Heart right ventricle (tissue), 16 donors: ENCODE measurements around the gene MTHFD1L. TPM values are rescaled to one million over a fixed set of nuclear protein-coding genes. Genes with fewer than 3 reads are reported as not detected.
A peak's percentile ranks its signal among the peaks of the same experiment; 100 is the strongest.
"Not testable (repeated sequence)": the region's sequence is repeated elsewhere in the genome, so short reads cannot be mapped to it uniquely, and the experiment has no call there.

Experiments
- ATAC-seq, 8 donors: fragments of 200-7000 bp; cut with Tn5 transposase; one replicate each; pipeline ENCODE4 v1.9.1; 2020; ENCODE audit warnings: mild to moderate bottlenecking in 8 of 8, moderate library complexity in 8 of 8, moderate number of reproducible peaks in 1 of 8
- DNase-seq, 2 donors: peaks; one replicate each; pipeline ENCODE4 v3.0.0-alpha.2; 2020
- H3K27ac ChIP-seq, 10 donors: fragments of 200-600 bp; sonication (generic) in 2 of 10; one replicate each; pipeline versions ENCODE4 v1.5.0 to v1.8.0; 2020 to 2022; ENCODE audit warnings: mild to moderate bottlenecking in 3 of 10
- H3K27me3 ChIP-seq, 7 donors: fragments of 200-600 bp; one replicate each; pipeline ENCODE4 v1.8.0; 2021 to 2022; ENCODE audit warnings: mild to moderate bottlenecking in 2 of 7
- H3K36me3 ChIP-seq, 9 donors: fragments of 200-600 bp; sonication (generic) in 1 of 9; one replicate each; pipeline versions ENCODE4 v1.5.0 to v1.8.0; 2020 to 2022; ENCODE audit warnings: mild to moderate bottlenecking in 2 of 9
- H3K4me1 ChIP-seq, 9 donors: fragments of 200-600 bp; sonication (generic) in 1 of 9; one replicate each; pipeline versions ENCODE4 v1.5.0 to v1.8.0; 2020 to 2022; ENCODE audit warnings: mild to moderate bottlenecking in 4 of 9
- H3K4me3 ChIP-seq, 10 donors: fragments of 200-600 bp; sonication (generic) in 2 of 10; one replicate each; pipeline versions ENCODE4 v1.5.0 to v1.8.0; 2020 to 2022; ENCODE audit warnings: mild to moderate bottlenecking in 7 of 10, moderate library complexity in 2 of 10
- H3K9me3 ChIP-seq, 11 donors: fragments of 200-600 bp in 10 of 11; sonication (generic) in 2 of 11; one replicate each; pipeline versions ENCODE4 v1.5.0 to v1.8.0; 2013 to 2022; ENCODE audit warnings: mild to moderate bottlenecking in 2 of 11, control low read depth in 1 of 11, moderate library complexity in 1 of 11
- CTCF ChIP-seq, 9 donors: fragments of 200-600 bp; sonication (generic) in 2 of 9; IDR thresholded peaks; one replicate each; pipeline versions ENCODE4 v1.5.0 to v1.8.0; 2021 to 2022; ENCODE audit warnings: antibody characterized with exemption in 9 of 9, mild to moderate bottlenecking in 5 of 9, moderate library complexity in 1 of 9
- WGBS, 2 donors: extraction: QIAGEN DNeasy Blood & Tissue Kit; methylation state at CpG; one replicate each; pipeline ENCODE4 v1.1.7; 2013; ENCODE audit warnings: inconsistent platforms in 1 of 2; 5-methylcytosine and 5-hydroxymethylcytosine counted together
- intact Hi-C, 10 donors: fragments of 100-400 bp; cut with DNase I; formaldehyde crosslinking; loops; one replicate each; pipeline versions ENCODE4 v1.11.1 to v1.14.2; 2022
- polyA plus RNA-seq, 2 donors: library from polyadenylated mRNA; stranded (reverse); fragments of 200-250 nt; gene quantifications; one replicate each; pipeline ENCODE4 v1.2.3, GENCODE V29; 2013
- total RNA-seq, 10 donors: library from RNA; stranded (reverse); fragmentation: NEBNext Ultra II Directional in 3 of 10; extraction: Animal tissue kit (Norgen Biotek cat#: 25700) in 3 of 10; gene quantifications; one replicate each; pipeline versions ENCODE4 v1.2.1 to v1.2.4, GENCODE V29; 2021 to 2023
- donor health status: Arrhythmogenic right ventricular cardiomyopathy.
- donor health status: ischemic (EF 13 %, LVEDD 7.1; RV severe dilation, severe dysfunction).
- donor health status: healthy with polysubstance abuse.
- donor health status: DM: no; HTN: yes; CAD: no.
- donor health status: DM: no; HTN: no; CAD: no.
- donor health status: ischemic (EF 25% LVEDD 6.9; RV normal size, moderate dysfunction).
- donor health status: ischemic (EF 25% LVEDD 5.7; RV mildly dilated, moderate dysfunction).
- donor health status: healthy.
- donor health status: DM: yes; HTN: yes; CAD: no.
- donor health status: Ischemic cardiomyopathy.
- donor health status: ischemic (EF 35%, LVEDD 5.7; RV mildly dilated, moderate dysfunction).
- donor health status: nonischemic (EF 11% LVEDD 7.7; RV severe dilation, severe dysfunction).
- donor health status: DM: yes; HTN: yes; CAD: no.
- donor health status: PGD.
- donor health status: ischemic (EF 29% LVEDD 5.4; RV normal size, mild dysfunction).
- donor health status: nonischemic (EF 23%, LVEDD 6.1; RV moderate dilation, normal function).

The MTHFD1L gene
- total and polyA plus RNA-seq, 12 donors, result 1.2 to 10.8 (median 3.8) TPM

- peaks cover 0 to 20% (median 8%) of the 10 kb centered on the region in 9 donors for H3K4me1 ChIP-seq
- no peak overlapping the region for H3K4me3 ChIP-seq
- no peaks in the 10 kb centered on the region for H3K9me3 ChIP-seq
- TF ChIP-seq CTCF (IDR thresholded peaks at IDR 0.05), result no peak
- 97 to 99% methylated on average over 10 of the region's 10 CpGs for WGBS, 2 donors
- no peak overlapping the region for H3K27ac ChIP-seq
- DNase-seq (no peak), ATAC-seq (no peak)
- intact Hi-C loops, result no loop called here
- no peaks in the 10 kb centered on the region for H3K36me3 ChIP-seq
- H3K27me3 ChIP-seq, result no peaks in the 10 kb centered on the region
Observed at GRCh38 chr6:151084275-151084674, 218.8 kb downstream of the MTHFD1L start.

GRCh38 chr6:151087055-151087454 is 221.6 kb downstream of the MTHFD1L start:
- not testable (repeated sequence) for ATAC-seq
- WGBS, 2 donors, result 89 to 95% methylated on average over 8 of the region's 8 CpGs

GRCh38 chr6:151087861-151088598 is 222.5 kb downstream of the MTHFD1L start:
- WGBS, 2 donors, result 59% methylated on average over 16 of the region's 16 CpGs
- no peak for TF ChIP-seq CTCF (IDR thresholded peaks at IDR 0.05)
- no peaks in the 10 kb centered on the region for H3K9me3 ChIP-seq
- no peaks in the 10 kb centered on the region for H3K27me3 ChIP-seq
- DNase-seq, result peak; percentile 67 to 76
- peak overlapping the region in 5 of 10 donors; percentile 8 to 67 (median 29) for H3K27ac ChIP-seq
- H3K4me1 ChIP-seq, result peaks cover 0 to 29% (median 13%) of the 10 kb centered on the region in 9 donors
- intact Hi-C loops, result no loop called here
- H3K36me3 ChIP-seq, result peaks cover 0 to 5% (median 0%) of the 10 kb centered on the region in 9 donors
- no peak overlapping the region for H3K4me3 ChIP-seq
- ATAC-seq, result peak; percentile 74 to 93 (median 86)

More at GRCh38 chr6:151087055-151087454, 221.6 kb downstream of the MTHFD1L start:
- intact Hi-C loops, H3K27me3 ChIP-seq, H3K36me3 ChIP-seq, DNase-seq, H3K4me3 ChIP-seq, H3K9me3 ChIP-seq: not testable (repeated sequence)
- peak overlapping the region in 2 of 10 donors; percentile 16 to 67 for H3K27ac ChIP-seq
- H3K4me1 ChIP-seq, result peaks cover 0 to 20% (median 8%) of the 10 kb centered on the region in 9 donors

- H3K27ac ChIP-seq, result peak overlapping the region in 5 of 10 donors; percentile 8 to 67 (median 29)
- 97% methylated on average over 11 of the region's 11 CpGs for WGBS, 2 donors
- peaks cover 0 to 29% (median 13%) of the 10 kb centered on the region in 9 donors for H3K4me1 ChIP-seq
Observed at GRCh38 chr6:151088599-151088935, 223.1 kb downstream of the MTHFD1L start.

More at GRCh38 chr6:151088599-151088935, 223.1 kb downstream of the MTHFD1L start:
- no peak for DNase-seq
- no peaks in the 10 kb centered on the region for H3K9me3 ChIP-seq
- no peak overlapping the region for H3K4me3 ChIP-seq
- peaks cover 0 to 5% (median 0%) of the 10 kb centered on the region in 9 donors for H3K36me3 ChIP-seq
- intact Hi-C loops, result no loop called here
- ATAC-seq, result no peak
- no peaks in the 10 kb centered on the region for H3K27me3 ChIP-seq
- TF ChIP-seq CTCF (IDR thresholded peaks at IDR 0.05), result no peak
